NB4 (cell line): ENCODE data around the gene PRSS57.

Source experiments
- MAX ChIP-seq: IDR thresholded peaks from 2 replicates; pipeline ENCODE4 v1.6.1; 2011; ENCODE audit warnings: low read depth, low read length
- MYC ChIP-seq: IDR thresholded peaks from 2 replicates; pipeline ENCODE4 v1.6.1; 2011; ENCODE audit warnings: low read depth, low read length
- POLR2A ChIP-seq: IDR thresholded peaks from 2 replicates; pipeline ENCODE4 v1.6.1; 2011; ENCODE audit warnings: mild to moderate bottlenecking; ENCODE audit not compliant: insufficient read length; ENCODE audit errors: extremely low read depth
- TF ChIP-seq, protein P1 (sequence below): IDR thresholded peaks from one replicate; pipeline ENCODE4 v1.5.1; 2012; ENCODE audit warnings: low read depth, low read length

- TF ChIP-seq, protein P1, sequence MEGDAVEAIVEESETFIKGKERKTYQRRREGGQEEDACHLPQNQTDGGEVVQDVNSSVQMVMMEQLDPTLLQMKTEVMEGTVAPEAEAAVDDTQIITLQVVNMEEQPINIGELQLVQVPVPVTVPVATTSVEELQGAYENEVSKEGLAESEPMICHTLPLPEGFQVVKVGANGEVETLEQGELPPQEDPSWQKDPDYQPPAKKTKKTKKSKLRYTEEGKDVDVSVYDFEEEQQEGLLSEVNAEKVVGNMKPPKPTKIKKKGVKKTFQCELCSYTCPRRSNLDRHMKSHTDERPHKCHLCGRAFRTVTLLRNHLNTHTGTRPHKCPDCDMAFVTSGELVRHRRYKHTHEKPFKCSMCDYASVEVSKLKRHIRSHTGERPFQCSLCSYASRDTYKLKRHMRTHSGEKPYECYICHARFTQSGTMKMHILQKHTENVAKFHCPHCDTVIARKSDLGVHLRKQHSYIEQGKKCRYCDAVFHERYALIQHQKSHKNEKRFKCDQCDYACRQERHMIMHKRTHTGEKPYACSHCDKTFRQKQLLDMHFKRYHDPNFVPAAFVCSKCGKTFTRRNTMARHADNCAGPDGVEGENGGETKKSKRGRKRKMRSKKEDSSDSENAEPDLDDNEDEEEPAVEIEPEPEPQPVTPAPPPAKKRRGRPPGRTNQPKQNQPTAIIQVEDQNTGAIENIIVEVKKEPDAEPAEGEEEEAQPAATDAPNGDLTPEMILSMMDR, result no peak
- TF ChIP-seq POLR2A (no peak), MYC (no peak), MAX (no peak)
Observed at GRCh38 chr19:681029-682019, 13.9 kb downstream of the PRSS57 start.
